Mononuclear cell (primary cell): ENCODE measurements around the gene TAC4. TPM values are rescaled to one million over a fixed set of nuclear protein-coding genes. Genes with fewer than 3 reads are reported as not detected.

ENCODE experiments used
- H3K27me3 ChIP-seq: 2 replicates; pipeline ENCODE4 v1.6.0; 2011; ENCODE audit warnings: low read length, control low read depth; ENCODE audit not compliant: insufficient read depth
- H3K4me1 ChIP-seq: 2 replicates; pipeline ENCODE4 v1.5.1; 2011; ENCODE audit warnings: mild to moderate bottlenecking, low read length, control low read depth; ENCODE audit not compliant: insufficient read depth
- H3K4me3 ChIP-seq: 2 replicates; pipeline ENCODE4 v1.5.1; 2011; ENCODE audit warnings: mild to moderate bottlenecking, low read length, moderate library complexity
- H3K9me3 ChIP-seq: 2 replicates; pipeline ENCODE4 v1.5.1; 2011; ENCODE audit warnings: low read depth, mild to moderate bottlenecking, control low read depth, low read length
- total RNA-seq: library from RNA; depleted of rRNA; stranded (reverse); fragments of >200 nt; gene quantifications from one replicate; pipeline ENCODE4 v1.2.3, GENCODE V29; 2012

TAC4 gene
- total RNA-seq, result not detected

- no peak within 1 kb of the TSS for H3K4me3 ChIP-seq
- H3K27me3 ChIP-seq, result no peaks in the 10 kb centered on the region
- no peaks in the 10 kb centered on the region for H3K9me3 ChIP-seq
- peaks cover 34% of the 10 kb centered on the region for H3K4me1 ChIP-seq
Measured at GRCh38 chr17:49848019-49848473, at the start of gene TAC4. TSS of gene TAC4 (minus strand) at chr17:49848069. CDS start at chr17:49848017, 52 bp downstream.

- Histone ChIP-seq H3K27me3 (peaks cover 30% of the 10 kb centered on the region), H3K4me3 (no peak overlapping the region), H3K9me3 (no peaks in the 10 kb centered on the region), H3K4me1 (no peaks in the 10 kb centered on the region)
Measured at GRCh38 chr17:49896860-49897259, 49.0 kb upstream of the TAC4 start.

- no peaks in the 10 kb centered on the region for H3K4me1 ChIP-seq
- H3K27me3 ChIP-seq, result peaks cover 31% of the 10 kb centered on the region
- no peaks in the 10 kb centered on the region for H3K9me3 ChIP-seq
- no peak overlapping the region for H3K4me3 ChIP-seq
Measured at GRCh38 chr17:49896222-49896621, 48.4 kb upstream of the TAC4 start.

GRCh38 chr17:49895812-49896211, 47.9 kb upstream of the TAC4 start:
- Histone ChIP-seq H3K4me1 (no peaks in the 10 kb centered on the region), H3K9me3 (no peaks in the 10 kb centered on the region), H3K4me3 (no peak overlapping the region), H3K27me3 (peaks cover 31% of the 10 kb centered on the region)

GRCh38 chr17:49894761-49895160, 46.9 kb upstream of the TAC4 start:
- Histone ChIP-seq H3K27me3 (peaks cover 29% of the 10 kb centered on the region), H3K9me3 (no peaks in the 10 kb centered on the region), H3K4me3 (no peak overlapping the region), H3K4me1 (no peaks in the 10 kb centered on the region)

GRCh38 chr17:49891694-49892389, 44.0 kb upstream of the TAC4 start:
- peaks cover 26% of the 10 kb centered on the region for H3K27me3 ChIP-seq
- no peak overlapping the region for H3K4me3 ChIP-seq
- H3K9me3 ChIP-seq, result no peaks in the 10 kb centered on the region
- H3K4me1 ChIP-seq, result no peaks in the 10 kb centered on the region

GRCh38 chr17:49891271-49891670, 43.4 kb upstream of the TAC4 start:
- Histone ChIP-seq H3K9me3 (no peaks in the 10 kb centered on the region), H3K27me3 (peaks cover 26% of the 10 kb centered on the region), H3K4me3 (no peak overlapping the region), H3K4me1 (no peaks in the 10 kb centered on the region)

GRCh38 chr17:49890852-49891251, 43.0 kb upstream of the TAC4 start:
- Histone ChIP-seq H3K4me3 (no peak overlapping the region), H3K9me3 (no peaks in the 10 kb centered on the region), H3K27me3 (peaks cover 25% of the 10 kb centered on the region), H3K4me1 (no peaks in the 10 kb centered on the region)

GRCh38 chr17:49890077-49890821, 42.4 kb upstream of the TAC4 start:
- Histone ChIP-seq H3K4me1 (no peaks in the 10 kb centered on the region), H3K4me3 (no peak overlapping the region), H3K9me3 (no peaks in the 10 kb centered on the region), H3K27me3 (peaks cover 22% of the 10 kb centered on the region)

- H3K4me1 ChIP-seq, result no peaks in the 10 kb centered on the region
- no peak overlapping the region for H3K4me3 ChIP-seq
- H3K9me3 ChIP-seq, result no peaks in the 10 kb centered on the region
- H3K27me3 ChIP-seq, result peaks cover 22% of the 10 kb centered on the region
Measured at GRCh38 chr17:49889500-49889899, 41.6 kb upstream of the TAC4 start.

GRCh38 chr17:49887744-49888360, 40.0 kb upstream of the TAC4 start:
- H3K4me3 ChIP-seq, result no peak overlapping the region
- H3K4me1 ChIP-seq, result no peaks in the 10 kb centered on the region
- no peaks in the 10 kb centered on the region for H3K9me3 ChIP-seq
- peaks cover 17% of the 10 kb centered on the region for H3K27me3 ChIP-seq

- peaks cover 19% of the 10 kb centered on the region for H3K27me3 ChIP-seq
- no peaks in the 10 kb centered on the region for H3K4me1 ChIP-seq
- H3K4me3 ChIP-seq, result no peak overlapping the region
- no peaks in the 10 kb centered on the region for H3K9me3 ChIP-seq
Measured at GRCh38 chr17:49887086-49887743, 39.3 kb upstream of the TAC4 start.

GRCh38 chr17:49886036-49886435, 38.2 kb upstream of the TAC4 start:
- H3K4me1 ChIP-seq, result no peaks in the 10 kb centered on the region
- peaks cover 18% of the 10 kb centered on the region for H3K27me3 ChIP-seq
- no peak overlapping the region for H3K4me3 ChIP-seq
- no peaks in the 10 kb centered on the region for H3K9me3 ChIP-seq

GRCh38 chr17:49882434-49882833, 34.6 kb upstream of the TAC4 start:
- Histone ChIP-seq H3K4me1 (peaks cover 8% of the 10 kb centered on the region), H3K4me3 (no peak overlapping the region), H3K27me3 (peaks cover 36% of the 10 kb centered on the region), H3K9me3 (no peaks in the 10 kb centered on the region)

GRCh38 chr17:49881054-49881402, 33.2 kb upstream of the TAC4 start:
- no peaks in the 10 kb centered on the region for H3K9me3 ChIP-seq
- H3K27me3 ChIP-seq, result peaks cover 36% of the 10 kb centered on the region
- H3K4me1 ChIP-seq, result peaks cover 8% of the 10 kb centered on the region

More at GRCh38 chr17:49881054-49881402, 33.2 kb upstream of the TAC4 start:
- no peak overlapping the region for H3K4me3 ChIP-seq
